Cortex of kidney (tissue), 1 donor: Measurements from ENCODE around the gene WNK1.

Source experiments
- DNase-seq: peaks from one replicate; lab custom pipeline; 2025; lab: John Stamatoyannopoulos, UW

WNK1 gene

GRCh38 chr12:951176-951575 lies 198.8 kb downstream of the WNK1 start:
- no peak for DNase-seq

DNA sequence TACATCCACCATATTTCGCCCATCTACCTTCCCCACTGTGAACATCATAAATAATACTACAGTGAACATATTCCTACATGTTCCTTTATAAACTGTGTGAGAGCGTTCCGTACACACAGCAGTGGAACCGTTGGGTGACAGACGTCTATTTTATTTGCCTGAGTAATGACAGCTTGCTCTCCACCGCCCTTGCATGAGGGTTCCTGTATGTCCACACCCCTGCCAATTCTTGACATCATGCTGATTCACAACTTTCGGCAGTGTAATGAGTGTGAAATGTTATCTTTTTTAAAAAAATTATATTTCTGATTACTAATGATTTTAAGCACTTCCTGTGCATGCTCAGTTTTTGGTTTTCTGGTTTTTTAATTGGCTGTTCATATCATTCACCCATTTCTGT lies 201.4 kb downstream of the WNK1 start:
- DNase-seq, result no peak

DNA sequence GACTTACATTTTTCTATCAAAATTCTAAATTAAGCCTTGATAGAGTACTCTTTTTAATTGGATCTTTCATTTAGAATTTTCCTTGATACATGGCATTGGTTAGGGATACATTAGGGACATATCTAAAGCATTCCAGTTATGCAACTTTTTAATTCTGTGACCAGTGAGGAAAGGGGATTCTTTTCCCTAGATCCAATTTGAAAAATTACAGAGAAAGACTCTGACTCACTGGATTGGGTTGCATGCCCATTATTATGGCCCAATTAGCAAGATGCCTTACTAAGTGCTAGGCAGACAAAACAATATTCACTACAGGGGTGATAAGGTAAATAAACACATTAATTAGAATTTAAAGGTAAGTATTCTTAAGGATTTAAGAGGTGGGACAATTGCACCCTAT lies 202.4 kb downstream of the WNK1 start:
- no peak for DNase-seq

- no peak for DNase-seq
Measured at GRCh38 chr12:955939-956338, 203.6 kb downstream of the WNK1 start.

DNA sequence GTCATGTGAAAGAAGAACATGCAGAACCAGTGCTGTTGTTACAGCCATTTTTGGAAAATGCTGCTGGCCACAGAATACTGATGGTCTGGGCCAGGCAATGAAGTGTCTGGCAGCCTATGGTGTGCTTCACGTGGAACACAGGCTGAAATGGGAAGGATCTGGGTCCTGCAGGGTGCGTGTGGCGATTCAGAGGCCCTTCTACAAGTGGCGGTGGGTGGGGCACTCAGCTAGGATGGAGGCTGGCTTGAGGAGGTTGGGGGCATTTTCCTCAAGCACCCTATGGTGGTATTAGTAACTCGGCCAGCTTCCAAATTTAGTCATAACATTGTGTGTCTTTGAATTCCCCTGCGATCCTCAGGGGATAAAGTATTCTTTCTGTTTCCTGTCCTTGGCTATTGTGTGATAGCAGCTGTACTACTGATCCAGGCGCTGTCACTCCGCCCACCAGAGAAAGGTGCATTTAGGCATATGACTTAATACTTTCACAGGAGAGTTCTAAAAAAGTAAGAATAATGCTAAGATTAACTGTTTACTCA lies 206.3 kb downstream of the WNK1 start:
- no peak for DNase-seq
